ENCODE results near the gene TUFM.
A peak's percentile ranks its signal among the peaks of the same experiment; 100 is the strongest.
"Not testable (repeated sequence)": the region's sequence is repeated elsewhere in the genome, so short reads cannot be mapped to it uniquely, and the experiment has no call there.

The TUFM gene

GRCh38 chr16:28842696-28843095 lies 3.5 kb downstream of the TUFM start:
- FAIRE-seq (no peak), DNase-seq (ENCODE audit: insufficient read length, low spot score) (no peak)

- no peak for FAIRE-seq
These were observed 6.2 kb downstream of the TUFM start for GRCh38 chr16:28839899-28840298.

GRCh38 chr16:28839004-28839639 lies 7.0 kb downstream of the TUFM start:
- DNase-seq (ENCODE audit: insufficient read length, low spot score) (no peak), FAIRE-seq (no peak)

More at GRCh38 chr16:28839899-28840298, 6.2 kb downstream of the TUFM start:
- no peak for DNase-seq (ENCODE audit: insufficient read length, low spot score)

DNA sequence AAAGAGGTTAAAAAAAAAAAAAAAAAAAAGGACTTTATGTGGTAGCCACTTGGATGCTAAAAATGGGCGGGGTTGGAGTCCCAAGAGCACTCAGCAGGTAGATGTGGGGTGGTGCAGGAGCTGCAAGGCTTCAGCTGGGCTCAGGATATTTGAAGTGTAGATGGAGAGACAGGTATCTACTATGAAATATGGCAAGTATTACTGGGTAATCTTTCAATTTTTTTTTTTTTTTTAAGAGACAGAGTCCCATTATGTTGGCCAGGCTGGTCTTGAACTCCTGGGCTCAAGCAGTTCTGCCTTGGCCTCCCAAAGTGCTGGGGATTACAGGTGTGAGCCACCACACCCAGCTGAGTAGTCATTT lies 7.6 kb downstream of the TUFM start:
- no peak for FAIRE-seq
- no peak for DNase-seq (ENCODE audit: insufficient read length, low spot score)

DNA sequence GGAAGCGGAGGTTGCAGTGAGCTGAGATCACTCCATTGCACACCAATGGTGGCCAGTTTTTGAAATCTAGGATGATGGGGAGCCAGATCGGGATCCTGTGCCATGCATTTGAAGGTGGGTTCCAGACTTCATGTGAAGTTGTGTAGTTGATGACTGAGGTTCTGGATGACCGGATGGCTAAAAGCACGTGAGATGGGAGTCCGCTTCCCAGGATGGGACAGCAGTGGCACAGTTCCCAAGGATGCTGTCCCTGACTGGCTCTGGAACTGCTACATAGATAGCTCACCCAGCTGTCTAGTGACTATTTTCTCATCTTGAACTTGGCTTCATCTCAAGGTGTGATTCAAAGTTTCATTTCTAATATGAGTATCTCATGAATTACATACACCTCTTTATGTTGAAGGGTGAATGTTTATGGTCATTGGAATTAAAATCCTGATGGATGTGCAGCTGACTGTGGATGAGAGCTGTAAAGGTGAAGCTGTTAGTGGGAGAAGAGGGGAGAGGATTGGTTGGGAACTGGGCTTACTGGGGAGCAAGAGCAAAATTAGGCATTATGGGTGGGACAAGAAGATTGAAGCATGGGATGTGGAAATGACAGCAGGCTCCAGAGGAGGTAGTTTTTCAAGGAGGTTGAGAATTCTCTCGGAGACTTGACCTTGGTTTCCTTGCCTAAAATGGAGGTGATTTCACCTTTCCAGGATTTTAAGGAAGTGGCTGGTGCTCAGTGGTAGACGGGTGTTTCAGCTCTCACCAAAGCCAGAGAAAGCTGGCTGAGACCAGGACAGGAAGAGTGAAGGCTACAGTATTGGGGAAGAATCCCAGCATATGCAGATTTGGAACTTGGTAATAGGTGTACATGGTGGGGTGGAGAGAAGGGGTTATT lies 8.2 kb downstream of the TUFM start:
- FAIRE-seq = no peak

DNA sequence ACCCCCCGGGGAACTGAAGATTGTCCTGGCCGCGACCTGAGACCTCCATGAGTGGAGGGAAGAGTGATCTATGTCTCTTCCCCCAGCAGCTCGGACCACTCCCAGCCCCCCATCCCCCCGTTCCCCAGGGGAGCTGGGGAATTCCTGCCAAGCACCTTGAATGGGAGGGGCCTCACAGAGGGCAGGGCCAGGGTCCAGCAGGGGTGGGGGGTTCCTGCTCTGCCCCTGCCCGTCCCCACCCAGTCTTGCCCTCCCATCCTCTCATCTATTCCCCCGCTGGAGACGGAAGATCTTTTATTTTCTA lies 9.4 kb downstream of the TUFM start:
- DNase-seq (ENCODE audit: insufficient read length, low spot score) (no peak), FAIRE-seq (no peak)

More for the DNA sequence above, 8.2 kb downstream of the TUFM start:
- DNase-seq (ENCODE audit: insufficient read length, low spot score) = no peak

DNA sequence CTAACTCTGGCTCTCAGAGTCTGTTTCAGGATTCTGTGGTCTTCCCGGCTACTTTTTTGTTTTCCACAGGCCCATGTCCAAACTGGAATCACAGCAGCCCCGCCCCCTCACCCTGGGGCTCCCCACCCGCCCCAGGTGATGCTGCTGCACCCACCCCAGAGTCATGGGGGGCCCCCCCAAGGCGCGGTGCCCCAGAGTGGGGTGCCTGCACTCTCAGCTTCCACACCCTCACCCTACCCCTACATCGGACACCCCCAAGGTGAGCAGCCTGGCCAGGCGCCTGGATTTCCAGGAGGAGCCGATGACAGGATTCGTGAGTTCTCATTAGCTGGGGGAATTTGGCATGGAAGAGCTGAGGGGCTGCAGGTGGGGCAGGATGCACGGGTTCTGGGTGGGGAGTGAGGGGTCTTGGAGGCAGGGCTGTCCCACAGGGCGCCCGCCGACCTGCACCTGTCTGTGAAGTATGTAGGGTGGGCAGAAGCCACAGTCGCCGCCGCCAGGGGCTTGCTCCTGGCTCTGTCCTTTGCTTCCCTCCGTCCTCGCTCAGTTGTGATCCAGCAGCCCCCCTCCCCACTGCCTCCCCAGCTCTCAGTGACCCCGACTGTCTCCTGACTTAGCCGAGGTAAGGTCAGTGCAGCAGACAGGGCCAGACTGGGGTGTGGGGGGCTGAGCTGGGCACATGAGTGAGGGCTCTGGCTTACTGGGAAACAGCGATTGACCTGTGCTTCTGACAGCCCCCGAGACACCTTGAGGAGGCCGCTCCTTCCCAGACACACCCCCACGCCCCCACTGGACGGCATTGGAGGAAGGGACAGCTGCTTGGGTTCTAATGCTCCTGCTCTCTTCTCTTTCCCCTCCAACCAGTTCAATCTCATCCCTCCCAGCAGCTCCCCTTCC lies 10.0 kb downstream of the TUFM start:
- no peak for DNase-seq (ENCODE audit: insufficient read length, low spot score)
- FAIRE-seq = no peak

GRCh38 chr16:28834873-28835863 lies 11.0 kb downstream of the TUFM start:
- no peak for DNase-seq (ENCODE audit: insufficient read length, low spot score)
- FAIRE-seq = no peak

- FAIRE-seq = no peak
These were observed 11.8 kb downstream of the TUFM start for GRCh38 chr16:28834349-28834748.

DNA sequence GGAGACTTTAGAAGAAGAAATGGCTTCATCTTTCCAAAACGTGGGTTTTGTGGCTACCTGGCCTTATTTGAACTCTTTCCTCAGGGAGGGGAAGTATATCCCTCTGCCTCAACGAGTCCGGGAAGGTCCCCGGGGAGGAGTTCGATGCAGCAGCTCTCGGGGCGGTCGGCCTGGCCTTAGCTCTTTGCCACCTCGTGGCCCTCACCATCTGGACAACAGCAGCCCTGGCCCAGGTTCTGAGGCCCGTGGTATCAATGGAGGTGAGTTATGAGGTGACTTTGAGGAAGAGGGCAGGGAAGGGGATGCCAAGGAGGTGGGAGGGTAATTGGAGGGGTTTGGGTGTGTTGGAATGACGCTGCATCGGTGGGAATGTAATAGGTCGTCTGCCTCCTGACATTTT lies 15.6 kb downstream of the TUFM start:
- FAIRE-seq (no peak), DNase-seq (ENCODE audit: insufficient read length, low spot score) (no peak)

More at GRCh38 chr16:28834349-28834748, 11.8 kb downstream of the TUFM start:
- DNase-seq (ENCODE audit: insufficient read length, low spot score) = no peak

DNA sequence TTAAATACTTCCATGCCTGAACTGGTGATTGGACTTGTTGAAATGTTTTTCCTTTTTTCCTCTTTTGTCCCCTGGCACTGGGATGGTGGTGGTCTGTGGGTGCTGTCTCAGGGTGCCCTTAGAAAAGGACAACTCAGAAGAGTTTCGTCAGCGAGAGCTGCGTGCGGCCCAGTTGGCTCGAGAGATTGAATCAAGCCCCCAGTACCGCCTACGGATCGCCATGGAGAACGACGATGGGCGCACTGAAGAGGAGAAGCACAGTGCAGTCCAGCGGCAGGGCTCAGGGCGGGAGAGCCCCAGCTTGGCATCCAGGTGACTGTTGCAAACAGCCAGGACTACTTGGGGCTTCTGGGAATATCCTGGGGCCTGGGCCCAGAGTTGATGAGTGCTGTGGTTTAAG lies 16.4 kb downstream of the TUFM start:
- FAIRE-seq = no peak
- no peak for DNase-seq (ENCODE audit: insufficient read length, low spot score)

DNA sequence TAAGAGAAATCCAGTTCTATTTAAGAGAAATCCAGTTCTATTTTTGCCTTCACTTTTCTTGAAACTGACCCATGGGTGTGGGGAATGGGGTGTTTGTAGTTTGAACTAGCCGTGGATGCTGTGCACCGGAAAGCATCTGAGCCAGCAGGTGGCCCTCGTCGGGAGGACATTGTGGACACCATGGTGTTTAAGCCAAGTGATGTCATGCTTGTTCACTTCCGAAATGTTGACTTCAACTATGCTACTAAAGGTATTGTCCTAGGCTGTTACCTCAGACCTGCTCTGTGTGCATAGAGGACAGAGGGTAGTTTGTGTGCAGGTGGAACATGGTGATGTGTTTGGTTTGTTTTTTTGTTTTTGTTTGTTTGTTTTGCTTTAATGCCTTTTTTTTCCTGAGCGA lies 20.0 kb downstream of the TUFM start:
- no peak for DNase-seq (ENCODE audit: insufficient read length, low spot score)
- no peak for FAIRE-seq

GRCh38 chr16:28824717-28824973 lies 21.5 kb downstream of the TUFM start:
- DNase-seq (ENCODE audit: insufficient read length, low spot score) (no peak), FAIRE-seq (no peak)

GRCh38 chr16:28823873-28824716 lies 22.1 kb downstream of the TUFM start:
- peak; percentile 78 for FAIRE-seq
- peak; percentile 91 for DNase-seq (ENCODE audit: insufficient read length, low spot score)

GRCh38 chr16:28823291-28823872 lies 22.8 kb downstream of the TUFM start:
- FAIRE-seq = no peak
- DNase-seq (ENCODE audit: insufficient read length, low spot score) = no peak

- FAIRE-seq (peak; percentile 81), DNase-seq (ENCODE audit: insufficient read length, low spot score) (peak; percentile 78)
These were observed 23.4 kb downstream of the TUFM start, which contains the start of gene ATXN2L for GRCh38 chr16:28822520-28823290. TSS of gene ATXN2L (plus strand) at chr16:28822999. CDS start at chr16:28823260, 261 bp downstream.

DNA sequence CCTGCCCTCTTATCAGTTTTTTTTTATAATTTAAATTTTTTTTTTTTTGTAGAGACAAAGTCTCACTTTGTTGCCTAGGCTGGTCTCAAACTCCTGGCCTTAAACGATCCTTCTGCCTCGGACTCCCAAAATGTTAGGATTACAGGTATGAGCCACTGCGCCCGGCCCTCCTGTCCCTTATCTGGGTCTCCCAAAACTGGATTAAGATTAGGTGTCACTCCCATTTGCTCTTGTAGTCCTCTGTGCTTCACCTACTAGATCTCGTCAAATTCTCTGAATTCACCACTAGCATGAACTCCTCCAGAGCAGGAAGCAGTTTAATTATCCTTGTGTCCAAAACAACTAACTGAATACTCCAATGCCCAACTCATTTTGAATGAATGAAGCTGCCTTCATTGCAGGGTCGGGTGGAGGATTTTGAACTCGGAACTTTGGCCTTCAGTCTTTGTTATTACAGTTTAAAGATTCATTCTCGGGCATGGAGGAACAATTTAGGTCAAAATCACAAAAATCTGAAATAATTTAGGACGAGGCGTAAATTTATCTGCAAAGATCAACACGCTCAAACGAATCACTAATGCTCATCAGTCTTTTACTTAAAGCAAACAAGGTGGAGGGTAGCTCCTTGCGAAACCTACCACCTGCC lies 24.2 kb downstream of the TUFM start:
- no peak for DNase-seq (ENCODE audit: insufficient read length, low spot score)
- FAIRE-seq = no peak

DNA sequence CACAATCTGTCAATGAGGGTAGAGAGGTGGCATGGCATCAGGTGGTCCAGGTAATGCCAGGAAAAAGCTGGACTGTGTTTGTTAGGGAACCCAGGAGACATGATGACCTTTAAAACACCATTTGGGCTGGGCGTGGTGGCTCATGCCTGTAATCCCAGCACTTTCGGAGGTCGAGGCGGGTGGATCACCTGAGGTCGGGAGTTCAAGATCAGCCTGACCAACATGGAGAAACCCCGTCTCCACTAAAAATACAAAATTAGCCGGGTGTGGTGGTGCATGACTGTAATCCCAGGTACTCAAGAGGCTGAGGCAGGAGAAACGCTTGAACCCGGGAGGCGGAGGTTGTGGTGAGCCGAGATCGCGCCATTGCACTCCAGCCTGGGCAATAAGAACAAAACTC lies 25.6 kb downstream of the TUFM start:
- FAIRE-seq; DNase-seq (ENCODE audit: insufficient read length, low spot score): not testable (repeated sequence)

Measured in GM19239 (cell line).